HG03066 (cell line): ENCODE data around the gene SERPINA4.

Source experiments
- ATAC-seq: cut with Tn5 transposase; IDR thresholded peaks from one replicate; pipeline ENCODE4 v1.9.1; 2021; ENCODE audit warnings: low read depth; ENCODE audit not compliant: unreplicated experiment

SERPINA4 gene

GRCh38 chr14:94612580-94613554, 51.6 kb downstream of the SERPINA4 start:
- no peak for ATAC-seq

DNA sequence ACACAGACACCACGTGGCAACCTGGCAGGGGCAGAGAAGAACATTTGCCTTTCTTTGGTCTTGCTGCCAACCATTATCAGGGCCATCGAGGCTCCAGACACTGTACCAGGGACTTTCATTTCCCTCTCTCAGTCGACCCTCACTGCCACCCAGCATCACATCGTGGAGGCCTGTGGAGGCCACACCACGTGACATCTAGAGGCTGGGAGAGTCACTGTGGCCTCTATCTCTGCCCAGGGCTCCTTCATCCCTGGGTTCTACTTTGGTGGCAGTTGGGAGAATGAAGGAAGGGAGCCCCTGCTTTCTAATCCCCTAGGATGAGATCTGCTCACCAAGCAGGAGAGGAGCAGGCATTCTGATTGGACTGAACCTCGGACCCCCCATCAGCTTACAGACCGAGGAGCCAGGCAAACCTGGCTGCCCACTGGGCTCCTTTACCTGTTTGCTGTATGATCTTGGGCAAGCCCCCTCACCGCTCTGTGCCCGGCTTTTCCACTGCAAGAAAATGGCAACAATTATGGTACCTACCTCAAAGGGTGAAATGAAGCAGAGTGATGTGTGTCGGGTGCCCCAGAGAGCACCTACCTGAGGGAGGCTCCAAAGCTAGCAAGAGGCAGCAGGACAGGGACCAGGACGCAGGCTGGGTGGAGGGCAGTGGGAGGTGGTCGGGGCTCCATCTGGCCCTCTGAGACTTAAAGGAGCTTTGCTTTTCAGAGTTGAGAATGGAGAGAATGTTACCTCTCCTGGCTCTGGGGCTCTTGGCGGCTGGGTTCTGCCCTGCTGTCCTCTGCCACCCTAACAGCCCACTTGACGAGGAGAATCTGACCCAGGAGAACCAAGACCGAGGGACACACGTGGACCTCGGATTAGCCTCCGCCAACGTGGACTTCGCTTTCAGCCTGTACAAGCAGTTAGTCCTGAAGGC, 52.7 kb downstream of the SERPINA4 start:
- ATAC-seq: no peak

GRCh38 chr14:94614802-94615201, 53.6 kb downstream of the SERPINA4 start:
- no peak for ATAC-seq

- ATAC-seq: no peak
Measured at GRCh38 chr14:94615254-94615653, 54.0 kb downstream of the SERPINA4 start.

DNA sequence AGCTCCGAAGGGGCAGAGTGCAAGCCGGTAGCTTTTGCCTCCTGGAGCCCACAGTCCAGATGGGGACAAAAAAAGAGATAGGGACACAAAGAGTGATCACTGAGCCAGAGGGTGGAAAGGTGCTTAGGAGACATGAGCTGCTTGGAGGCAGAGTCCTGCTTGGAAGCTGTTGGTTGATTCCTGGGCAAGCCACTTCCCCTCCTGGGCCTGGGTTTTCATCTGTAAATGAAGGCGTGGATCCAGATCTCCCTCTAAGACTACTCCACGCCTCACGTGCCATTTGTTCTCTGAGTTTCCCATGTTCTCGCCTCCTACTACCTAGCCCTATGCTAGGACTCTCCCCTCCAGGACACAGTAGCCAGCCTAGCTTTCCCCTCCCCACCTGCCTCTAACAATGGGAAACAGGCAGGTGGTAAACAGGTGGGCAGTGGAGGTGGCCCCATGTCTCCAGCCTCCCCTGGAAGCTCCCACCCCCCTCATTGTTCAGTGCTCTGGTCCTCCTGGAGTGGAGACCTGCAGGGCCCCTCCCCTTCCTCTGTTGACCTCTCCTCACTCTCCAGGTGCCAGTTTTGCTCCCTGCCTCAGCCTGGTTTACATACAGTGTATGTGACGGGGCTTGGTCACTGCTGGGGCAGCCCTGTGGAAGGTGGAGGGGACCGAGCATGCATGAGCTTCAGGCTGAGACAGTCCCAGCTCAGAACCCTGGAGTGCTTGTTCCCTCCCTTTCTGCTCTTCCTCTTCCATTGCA, 54.8 kb downstream of the SERPINA4 start:
- no peak for ATAC-seq

GRCh38 chr14:94617366-94617941, 56.2 kb downstream of the SERPINA4 start:
- ATAC-seq: no peak

- ATAC-seq: no peak
Measured at GRCh38 chr14:94617988-94618822, 57.0 kb downstream of the SERPINA4 start.

DNA sequence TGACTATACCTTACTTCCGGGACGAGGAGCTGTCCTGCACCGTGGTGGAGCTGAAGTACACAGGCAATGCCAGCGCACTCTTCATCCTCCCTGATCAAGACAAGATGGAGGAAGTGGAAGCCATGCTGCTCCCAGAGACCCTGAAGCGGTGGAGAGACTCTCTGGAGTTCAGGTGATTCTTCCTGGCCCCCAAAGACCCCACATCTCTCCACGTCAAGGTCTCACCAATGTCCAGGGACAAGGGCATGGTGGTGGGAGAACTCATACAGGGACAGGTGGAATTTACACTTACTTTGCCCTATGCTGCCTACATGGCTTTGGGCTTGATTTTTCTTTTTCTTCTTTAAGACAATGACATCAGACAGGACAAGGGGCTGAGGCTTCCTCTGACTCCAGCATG, 58.1 kb downstream of the SERPINA4 start:
- ATAC-seq: no peak
